ENCODE data around the gene P2RX4. TPM values are rescaled to one million over a fixed set of nuclear protein-coding genes. Genes with fewer than 3 reads are reported as not detected.
"Not testable (repeated sequence)": the region's sequence is repeated elsewhere in the genome, so short reads cannot be mapped to it uniquely, and the experiment has no call there.

P2RX4 gene
- polyA plus RNA-seq, 1 donor (not counting 4 experiments of a cell fraction or from before 2014, with no cell fraction given): 5.1 TPM

DNA sequence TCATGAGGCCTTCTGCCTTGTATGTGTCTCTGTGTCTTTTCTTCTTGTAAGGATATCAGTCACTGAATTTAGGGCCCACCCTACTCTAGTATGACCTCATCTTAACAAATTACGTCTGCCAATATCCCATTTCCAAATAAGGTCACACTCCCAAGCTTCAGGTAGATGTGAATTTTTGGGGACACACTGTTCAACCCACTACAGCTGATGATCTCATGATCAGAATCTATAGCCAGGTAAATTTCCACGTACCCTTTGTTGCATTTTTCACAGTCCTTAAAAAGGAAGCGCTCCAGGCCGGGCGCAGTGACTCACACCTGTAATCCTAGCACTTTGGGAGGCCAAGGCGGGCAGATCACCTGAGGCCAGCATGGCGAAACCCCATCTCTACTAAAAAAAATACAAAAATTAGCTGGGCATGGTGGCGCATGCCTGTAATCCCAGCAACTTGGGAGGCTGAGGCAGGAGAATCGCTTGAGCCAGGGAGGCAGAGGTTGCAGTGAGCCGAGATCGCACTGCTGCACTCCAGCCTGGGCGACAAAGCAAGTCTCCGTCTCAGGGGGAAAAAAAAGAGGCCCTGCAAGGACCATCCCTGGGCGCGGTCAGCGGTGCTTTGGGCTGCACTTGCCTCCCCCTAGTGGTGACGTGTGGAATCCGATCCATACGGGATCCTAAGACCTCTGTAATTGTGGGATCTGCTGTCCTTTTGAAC is 20.1 kb downstream of the P2RX4 start:
- H3K36me3 ChIP-seq (ENCODE audit: control insufficient read depth in 2 of 2, extremely low read depth in 1 of 2, insufficient read depth in 2 of 2, low read length in 2 of 2); H3K9me3 ChIP-seq (ENCODE audit: control insufficient read depth, low read depth, low read length); H2AFZ ChIP-seq (ENCODE audit: control insufficient read depth, low read length); H4K20me1 ChIP-seq (ENCODE audit: control insufficient read depth, extremely low read depth, insufficient read depth, low read length); H3K27me3 ChIP-seq (ENCODE audit: control insufficient read depth, extremely low read depth, insufficient read depth, low read length); H3K4me3 ChIP-seq (ENCODE audit: control insufficient read depth in 2 of 3, extremely low read depth in 1 of 3, insufficient read depth in 2 of 3, low read depth in 1 of 3, low read length in 3 of 3); H3K9me1 ChIP-seq (ENCODE audit: control insufficient read depth, extremely low read depth, insufficient read depth, low read length); H3K9ac ChIP-seq (ENCODE audit: control insufficient read depth, extremely low read depth, insufficient read depth, low read length); H3K79me2 ChIP-seq (ENCODE audit: control insufficient read depth, insufficient read depth, low read length); DNase-seq (ENCODE audit: low read depth, low spot score); dilution Hi-C loops (cut with MboI; ENCODE audit: extremely low pct_ligation_motif_present, low sequenced_read_pairs): not testable (repeated sequence)
- TF ChIP-seq, protein P1, sequence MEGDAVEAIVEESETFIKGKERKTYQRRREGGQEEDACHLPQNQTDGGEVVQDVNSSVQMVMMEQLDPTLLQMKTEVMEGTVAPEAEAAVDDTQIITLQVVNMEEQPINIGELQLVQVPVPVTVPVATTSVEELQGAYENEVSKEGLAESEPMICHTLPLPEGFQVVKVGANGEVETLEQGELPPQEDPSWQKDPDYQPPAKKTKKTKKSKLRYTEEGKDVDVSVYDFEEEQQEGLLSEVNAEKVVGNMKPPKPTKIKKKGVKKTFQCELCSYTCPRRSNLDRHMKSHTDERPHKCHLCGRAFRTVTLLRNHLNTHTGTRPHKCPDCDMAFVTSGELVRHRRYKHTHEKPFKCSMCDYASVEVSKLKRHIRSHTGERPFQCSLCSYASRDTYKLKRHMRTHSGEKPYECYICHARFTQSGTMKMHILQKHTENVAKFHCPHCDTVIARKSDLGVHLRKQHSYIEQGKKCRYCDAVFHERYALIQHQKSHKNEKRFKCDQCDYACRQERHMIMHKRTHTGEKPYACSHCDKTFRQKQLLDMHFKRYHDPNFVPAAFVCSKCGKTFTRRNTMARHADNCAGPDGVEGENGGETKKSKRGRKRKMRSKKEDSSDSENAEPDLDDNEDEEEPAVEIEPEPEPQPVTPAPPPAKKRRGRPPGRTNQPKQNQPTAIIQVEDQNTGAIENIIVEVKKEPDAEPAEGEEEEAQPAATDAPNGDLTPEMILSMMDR (optimal IDR thresholded peaks at IDR 0.05 in 1 of 3, IDR thresholded peaks at IDR 0.05 in 1 of 3, conservative IDR thresholded peaks at IDR 0.05 in 1 of 3; ENCODE audit: extremely low read depth in 1 of 3, insufficient read depth in 2 of 3, low read length in 3 of 3): peak; percentile 60 to 85 (median 83)
- H3K4me1 ChIP-seq (ENCODE audit: control insufficient read depth, extremely low read depth, insufficient read depth, low read length): peaks cover 22% of the 10 kb centered on the region
- peak overlapping the region; percentile 25 for H3K4me2 ChIP-seq (ENCODE audit: control insufficient read depth, extremely low read depth, insufficient read depth, low read depth, low read length)
- FAIRE-seq: peak; percentile 75
- peak overlapping the region; percentile 39 for H3K27ac ChIP-seq (ENCODE audit: control insufficient read depth, insufficient read depth, low read length)

DNA sequence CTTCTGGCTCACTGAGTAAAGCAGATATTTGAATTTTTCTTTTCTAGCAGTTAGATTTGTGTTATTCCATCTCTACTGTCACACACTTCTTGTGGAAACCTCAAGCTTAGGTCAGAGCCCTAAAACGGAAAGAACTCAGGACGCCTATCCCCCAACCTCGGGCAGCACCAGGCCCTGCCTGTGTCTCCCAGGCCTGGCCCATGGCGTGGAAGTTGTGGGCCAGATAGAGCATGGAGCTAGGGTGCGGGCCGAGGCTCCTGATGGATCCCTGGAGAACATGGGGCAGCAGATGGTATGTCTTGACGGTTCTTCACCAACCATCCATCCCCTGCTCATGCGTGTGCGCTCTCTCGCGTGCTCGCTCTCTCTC is 20.6 kb downstream of the P2RX4 start:
- H3K9me1 ChIP-seq (ENCODE audit: control insufficient read depth, extremely low read depth, insufficient read depth, low read length): no peaks in the 10 kb centered on the region
- peak overlapping the region; percentile 25 for H3K4me2 ChIP-seq (ENCODE audit: control insufficient read depth, extremely low read depth, insufficient read depth, low read depth, low read length)
- no peak overlapping the region for H2AFZ ChIP-seq (ENCODE audit: control insufficient read depth, low read length)
- no peaks in the 10 kb centered on the region for H3K27me3 ChIP-seq (ENCODE audit: control insufficient read depth, extremely low read depth, insufficient read depth, low read length)
- H3K9ac ChIP-seq (ENCODE audit: control insufficient read depth, extremely low read depth, insufficient read depth, low read length): no peak overlapping the region
- dilution Hi-C loops (cut with MboI; ENCODE audit: extremely low pct_ligation_motif_present, low sequenced_read_pairs): no loop called here
- peak overlapping the region; percentile 31 for H3K27ac ChIP-seq (ENCODE audit: control insufficient read depth, insufficient read depth, low read length)
- TF ChIP-seq, protein P1 (optimal IDR thresholded peaks at IDR 0.05 in 1 of 3, IDR thresholded peaks at IDR 0.05 in 1 of 3, conservative IDR thresholded peaks at IDR 0.05 in 1 of 3; ENCODE audit: extremely low read depth in 1 of 3, insufficient read depth in 2 of 3, low read length in 3 of 3): no peak
- no peak for TF ChIP-seq EZH2 (IDR thresholded peaks at IDR 0.05; ENCODE audit: low read length)
- peaks cover 22% of the 10 kb centered on the region for H3K4me1 ChIP-seq (ENCODE audit: control insufficient read depth, extremely low read depth, insufficient read depth, low read length)
- H3K36me3 ChIP-seq (ENCODE audit: control insufficient read depth in 2 of 2, extremely low read depth in 1 of 2, insufficient read depth in 2 of 2, low read length in 2 of 2): peaks cover 0 to 4% of the 10 kb centered on the region in 2 experiments
- FAIRE-seq (no peak), DNase-seq (ENCODE audit: low read depth, low spot score) (no peak)
- H3K9me3 ChIP-seq (ENCODE audit: control insufficient read depth, low read depth, low read length): no peaks in the 10 kb centered on the region
- H3K79me2 ChIP-seq (ENCODE audit: control insufficient read depth, insufficient read depth, low read length): no peaks in the 10 kb centered on the region
- no peak overlapping the region for H3K4me3 ChIP-seq (ENCODE audit: control insufficient read depth in 2 of 3, extremely low read depth in 1 of 3, insufficient read depth in 2 of 3, low read depth in 1 of 3, low read length in 3 of 3)
- no peaks in the 10 kb centered on the region for H4K20me1 ChIP-seq (ENCODE audit: control insufficient read depth, extremely low read depth, insufficient read depth, low read length)

Measured in keratinocyte (primary cell).